A549 (cell line): ENCODE data around the gene KDF1.

Source experiments
- HDAC2 ChIP-seq: fragments of 200-600 bp; sonication (generic); IDR thresholded peaks from 2 replicates; pipeline ENCODE4 v1.6.1; 2016
- PHF8 ChIP-seq: fragments of 200-600 bp; sonication (generic); IDR thresholded peaks from 2 replicates; pipeline ENCODE4 v1.6.1; 2016; ENCODE audit warnings: low read depth, mild to moderate bottlenecking, antibody characterized with exemption, moderate library complexity, borderline replicate concordance
- POLR2A ChIP-seq: IDR thresholded peaks from 2 replicates; pipeline ENCODE4 v1.6.1; 2012; ENCODE audit warnings: mild to moderate bottlenecking, low read length
- RAD21 ChIP-seq, 2 experiments: fragments of >200 bp in 1 of 2; sonication (Bioruptor Twin) in 1 of 2; formaldehyde crosslinking in 1 of 2; IDR thresholded peaks in 1 of 2; conservative IDR thresholded peaks in 1 of 2; 2 replicates in 1 of 2; 3 replicates in 1 of 2; pipeline ENCODE4 v1.6.1; 2012 to 2018; ENCODE audit warnings: inconsistent platforms in 1 of 2
- RCOR1 ChIP-seq: fragments of 150-350 bp; IDR thresholded peaks from 2 replicates; pipeline ENCODE4 v1.6.1; 2014; ENCODE audit warnings: antibody characterized with exemption, low read length, low read depth
- REST ChIP-seq: fragments of 200-600 bp; sonication (generic); IDR thresholded peaks from 2 replicates; pipeline ENCODE4 v1.6.1; 2016; ENCODE audit warnings: antibody characterized with exemption, mild to moderate bottlenecking, moderate library complexity
- SREBF2 ChIP-seq: fragments of 450-650 bp; IDR thresholded peaks from 2 replicates; pipeline ENCODE4 v1.6.1; 2014; ENCODE audit warnings: mild to moderate bottlenecking, moderate library complexity
- USF2 ChIP-seq: fragments of 450-650 bp; IDR thresholded peaks from 2 replicates; pipeline ENCODE4 v1.6.1; 2014; ENCODE audit warnings: antibody characterized with exemption
- ZFP36 ChIP-seq: fragments of 450-650 bp; IDR thresholded peaks from 2 replicates; pipeline ENCODE4 v1.6.1; 2014; ENCODE audit warnings: borderline replicate concordance; ENCODE audit not compliant: partially characterized antibody
- TF ChIP-seq, protein P1 (sequence below): fragments of >200 bp; sonication (Bioruptor Twin); formaldehyde crosslinking; IDR thresholded peaks from 3 replicates; pipeline ENCODE4 v1.5.1; 2016

GRCh38 chr1:26972390-26972789 is 12.1 kb upstream of the KDF1 start:
- no peak for TF ChIP-seq REST
- TF ChIP-seq POLR2A = no peak
- TF ChIP-seq ZFP36 = no peak
- TF ChIP-seq USF2 = no peak
- TF ChIP-seq, protein P1, sequence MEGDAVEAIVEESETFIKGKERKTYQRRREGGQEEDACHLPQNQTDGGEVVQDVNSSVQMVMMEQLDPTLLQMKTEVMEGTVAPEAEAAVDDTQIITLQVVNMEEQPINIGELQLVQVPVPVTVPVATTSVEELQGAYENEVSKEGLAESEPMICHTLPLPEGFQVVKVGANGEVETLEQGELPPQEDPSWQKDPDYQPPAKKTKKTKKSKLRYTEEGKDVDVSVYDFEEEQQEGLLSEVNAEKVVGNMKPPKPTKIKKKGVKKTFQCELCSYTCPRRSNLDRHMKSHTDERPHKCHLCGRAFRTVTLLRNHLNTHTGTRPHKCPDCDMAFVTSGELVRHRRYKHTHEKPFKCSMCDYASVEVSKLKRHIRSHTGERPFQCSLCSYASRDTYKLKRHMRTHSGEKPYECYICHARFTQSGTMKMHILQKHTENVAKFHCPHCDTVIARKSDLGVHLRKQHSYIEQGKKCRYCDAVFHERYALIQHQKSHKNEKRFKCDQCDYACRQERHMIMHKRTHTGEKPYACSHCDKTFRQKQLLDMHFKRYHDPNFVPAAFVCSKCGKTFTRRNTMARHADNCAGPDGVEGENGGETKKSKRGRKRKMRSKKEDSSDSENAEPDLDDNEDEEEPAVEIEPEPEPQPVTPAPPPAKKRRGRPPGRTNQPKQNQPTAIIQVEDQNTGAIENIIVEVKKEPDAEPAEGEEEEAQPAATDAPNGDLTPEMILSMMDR = no peak
- TF ChIP-seq SREBF2 = no peak
- no peak for TF ChIP-seq RCOR1
- no peak for TF ChIP-seq HDAC2
- no peak for TF ChIP-seq PHF8
- no peak for TF ChIP-seq RAD21 (conservative IDR thresholded peaks at IDR 0.05 in 1 of 2, IDR thresholded peaks at IDR 0.05 in 1 of 2)
